Transverse colon (tissue), 4 donors: ENCODE data around the gene HAS3. TPM values are rescaled to one million over a fixed set of nuclear protein-coding genes. Genes with fewer than 3 reads are reported as not detected.
A peak's percentile ranks its signal among the peaks of the same experiment; 100 is the strongest.
"Not testable (repeated sequence)": the region's sequence is repeated elsewhere in the genome, so short reads cannot be mapped to it uniquely, and the experiment has no call there.

ENCODE experiments used
- DNase-seq: peaks from one replicate; pipeline ENCODE4 v3.0.0-alpha.2; 2019
- H3K27ac ChIP-seq, 4 donors: fragments of 200-600 bp; sonication (generic); 2 replicates each; pipeline ENCODE4 v1.5.1; 2016 to 2018; ENCODE audit warnings: inconsistent platforms in 4 of 4
- H3K27me3 ChIP-seq: fragments of 200-600 bp; sonication (generic); 2 replicates; pipeline ENCODE4 v1.5.1; 2017; ENCODE audit warnings: inconsistent platforms
- H3K36me3 ChIP-seq, 4 donors: fragments of 200-600 bp; sonication (generic); 2 replicates each; pipeline ENCODE4 v1.5.1; 2017 to 2019; ENCODE audit warnings: inconsistent platforms in 4 of 4
- H3K4me1 ChIP-seq, 4 donors: fragments of 200-600 bp; sonication (generic); 2 replicates each; pipeline ENCODE4 v1.5.1; 2017 to 2020; ENCODE audit warnings: inconsistent platforms in 4 of 4
- H3K4me3 ChIP-seq, 4 donors: fragments of 200-600 bp; sonication (generic); 1 replicate in 1 of 4; 2 replicates in 3 of 4; pipeline versions ENCODE4 v1.5.1 to v1.6.1; 2017 to 2019; ENCODE audit warnings: inconsistent platforms in 4 of 4
- H3K9me3 ChIP-seq, 2 donors: fragments of 200-600 bp; sonication (generic); 2 replicates each; pipeline ENCODE4 v1.5.1; 2017 to 2019; ENCODE audit warnings: inconsistent platforms in 2 of 2
- CTCF ChIP-seq, 5 experiments: fragments of 200-600 bp in 3 of 5; fragments of 450-650 bp in 2 of 5; sonication (generic) in 3 of 5; IDR thresholded peaks; 1 replicate in 2 of 5; 2 replicates in 3 of 5; pipeline ENCODE4 v1.5.1; 2016 to 2017; ENCODE audit warnings: antibody characterized with exemption in 5 of 5, inconsistent platforms in 3 of 5, mild to moderate bottlenecking in 2 of 5, moderate library complexity in 1 of 5
- EP300 ChIP-seq: sonication (generic); formaldehyde crosslinking; IDR thresholded peaks from one replicate; pipeline ENCODE4 v1.6.1; 2017; ENCODE audit warnings: antibody characterized with exemption, low read depth
- POLR2A ChIP-seq: fragments of 450-650 bp; IDR thresholded peaks from one replicate; pipeline ENCODE4 v1.6.1; 2016; ENCODE audit warnings: antibody characterized with exemption, mild to moderate bottlenecking, moderate library complexity
- POLR2AphosphoS5 ChIP-seq, 3 donors: sonication (generic); formaldehyde crosslinking; IDR thresholded peaks; one replicate each; pipeline ENCODE4 v1.6.1; 2016; ENCODE audit warnings: antibody characterized with exemption in 3 of 3
- WGBS, 2 donors: methylation state at CpG; one replicate each; pipeline ENCODE4 v1.1.5; 2018; ENCODE audit warnings: low coverage in 1 of 2; 5-methylcytosine and 5-hydroxymethylcytosine counted together
- in situ Hi-C, 4 donors: fragments of 200-750 bp; cut with MboI; loops; one replicate each; pipeline versions ENCODE4 v1.15.0 to v1.15.1; 2017; ENCODE audit warnings: low sequenced_read_pairs in 3 of 4, low pct_ligation_motif_present in 1 of 4, low pct_unique_long_range_greater_than_20kb in 1 of 4
- intact Hi-C: fragments of 100-400 bp; cut with DNase I; formaldehyde crosslinking; loops from one replicate; pipeline ENCODE4 v1.15.1; 2023; ENCODE audit warnings: low total_unique reads
- total RNA-seq, 4 donors: library from RNA; depleted of rRNA; stranded (reverse); fragments of >200 nt; gene quantifications; one replicate each; pipeline ENCODE4 v1.1.0, GENCODE V29; 2016

The HAS3 gene
- total RNA-seq, 4 donors from 2014 or later = 0.20 to 12.0 (median 7.9) TPM

DNA sequence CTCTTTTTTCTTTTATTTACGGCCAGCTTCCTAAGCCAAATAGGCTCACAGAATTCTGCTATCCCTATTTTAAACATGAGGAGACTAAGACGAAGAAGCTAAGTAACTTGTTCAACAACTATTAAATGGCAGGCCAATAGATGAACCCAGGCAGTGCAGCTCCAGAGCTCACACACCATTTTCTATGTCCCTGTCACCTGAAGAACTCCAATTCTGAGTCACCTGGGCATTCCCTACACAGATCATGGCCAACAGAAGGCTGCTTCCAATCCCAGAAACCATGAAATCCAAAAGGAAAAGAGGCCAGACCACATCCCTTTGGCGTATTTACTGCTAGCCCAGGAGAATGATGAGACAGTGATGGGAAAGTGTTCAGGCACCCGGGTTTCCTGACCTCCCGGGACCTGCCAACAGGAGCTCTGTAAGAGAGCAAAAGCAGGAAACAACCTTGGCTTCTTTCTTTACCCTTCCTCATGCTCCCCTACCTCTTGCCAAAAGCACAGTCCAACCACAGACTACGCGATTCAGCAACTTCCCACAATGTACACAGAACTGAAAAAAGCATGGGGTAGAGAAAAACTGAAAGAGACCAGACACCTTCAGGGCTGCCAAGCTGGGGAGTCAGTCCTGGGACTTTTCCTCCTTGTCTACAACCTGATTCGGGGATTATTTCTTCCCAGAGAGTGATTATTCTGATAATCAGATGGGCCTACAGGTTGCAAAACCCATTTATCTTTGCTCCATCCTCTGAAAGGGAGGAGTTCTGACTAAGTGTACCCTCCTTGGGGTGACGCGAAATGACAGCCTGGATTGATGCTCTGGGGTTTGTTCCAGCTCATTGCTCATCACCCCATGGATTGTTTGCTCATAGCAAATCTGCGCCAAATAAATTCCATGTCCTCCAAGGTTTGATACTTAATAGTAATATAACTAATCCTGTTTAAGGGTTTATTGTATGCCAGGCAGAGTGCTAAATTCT lies 47.8 kb upstream of the HAS3 start:
- WGBS, 2 donors = 53 to 62% methylated on average over 8 to 11 of the region's 11 CpGs
- Histone ChIP-seq H3K27me3 (no peaks in the 10 kb centered on the region), H3K36me3 (no peaks in the 10 kb centered on the region), H3K4me3 (no peak overlapping the region), H3K4me1 (no peaks in the 10 kb centered on the region), H3K27ac (peak overlapping the region in 2 of 4 donors; percentile 35 to 69), H3K9me3 (no peaks in the 10 kb centered on the region)
- TF ChIP-seq EP300 (no peak), CTCF (IDR thresholded peaks at IDR 0.05) (no peak), POLR2A (no peak), POLR2AphosphoS5 (IDR thresholded peaks at IDR 0.05) (no peak)
- in situ Hi-C loops = no loop called here
- DNase-seq = no peak
- intact Hi-C loops = no loop called here

DNA sequence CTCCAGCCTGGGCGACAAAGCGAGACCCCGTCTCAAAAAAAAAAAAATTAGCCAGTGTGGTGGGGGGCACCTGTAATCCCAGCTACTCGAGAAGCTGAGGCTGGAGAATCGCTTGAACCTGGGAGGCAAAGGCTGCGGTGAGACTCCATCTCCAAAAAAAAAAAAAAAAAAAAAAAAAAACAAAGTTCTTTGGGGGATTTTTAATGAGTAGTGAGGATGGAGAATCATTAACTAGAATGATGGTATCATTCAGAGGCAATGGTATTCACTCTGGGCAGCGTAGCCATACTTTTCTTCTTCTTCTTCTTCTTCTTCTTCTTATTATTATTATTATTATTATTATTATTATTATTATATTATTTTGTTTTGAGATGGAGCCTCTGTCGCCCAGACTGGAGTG lies 42.0 kb upstream of the HAS3 start:
- H3K4me3 ChIP-seq, DNase-seq, H3K27ac ChIP-seq, H3K27me3 ChIP-seq, H3K36me3 ChIP-seq, in situ Hi-C loops, intact Hi-C loops, H3K4me1 ChIP-seq, H3K9me3 ChIP-seq: not testable (repeated sequence)
- WGBS, 2 donors = 91 to 97% methylated on average over 4 to 8 of the region's 8 CpGs

DNA sequence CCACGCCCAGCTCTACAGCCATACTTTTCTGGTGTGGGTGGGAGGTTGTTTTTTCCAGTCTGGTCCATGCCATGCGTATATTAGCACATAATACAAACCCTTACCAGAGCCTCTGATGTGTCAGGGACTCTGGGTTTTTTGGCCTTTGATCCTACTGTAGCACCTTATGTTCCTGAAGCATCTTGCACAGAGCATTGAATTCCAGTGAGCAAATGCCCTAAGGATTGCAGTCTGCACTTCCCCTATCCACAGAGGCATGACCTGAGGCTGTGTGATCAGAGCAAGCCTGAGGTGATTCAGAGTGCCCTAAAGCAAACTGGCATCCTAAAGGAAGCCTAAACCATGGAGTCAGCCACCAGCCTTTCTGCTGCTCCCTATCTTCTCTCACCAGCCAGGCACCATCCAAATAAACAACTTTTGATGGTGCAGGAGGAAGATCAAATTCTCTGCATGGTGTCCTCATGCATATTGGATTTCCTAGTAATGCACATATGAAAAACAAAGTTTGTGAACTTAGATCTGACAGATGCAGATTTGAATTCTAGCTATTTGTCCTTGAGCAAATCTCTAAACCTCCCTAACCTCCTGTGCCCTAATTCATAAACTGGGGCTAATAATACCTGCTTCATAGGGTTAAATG lies 41.2 kb upstream of the HAS3 start:
- Histone ChIP-seq H3K9me3 (no peaks in the 10 kb centered on the region), H3K4me1 (no peaks in the 10 kb centered on the region), H3K4me3 (no peak overlapping the region), H3K27me3 (no peaks in the 10 kb centered on the region), H3K36me3 (no peaks in the 10 kb centered on the region), H3K27ac (no peak overlapping the region)
- TF ChIP-seq CTCF (IDR thresholded peaks at IDR 0.05) (no peak), POLR2AphosphoS5 (IDR thresholded peaks at IDR 0.05) (no peak)
- intact Hi-C loops (no loop called here), in situ Hi-C loops (no loop called here)
- no peak for DNase-seq
- WGBS, 2 donors = 97 to 100% methylated on average over 1 to 2 of the region's 2 CpGs

DNA sequence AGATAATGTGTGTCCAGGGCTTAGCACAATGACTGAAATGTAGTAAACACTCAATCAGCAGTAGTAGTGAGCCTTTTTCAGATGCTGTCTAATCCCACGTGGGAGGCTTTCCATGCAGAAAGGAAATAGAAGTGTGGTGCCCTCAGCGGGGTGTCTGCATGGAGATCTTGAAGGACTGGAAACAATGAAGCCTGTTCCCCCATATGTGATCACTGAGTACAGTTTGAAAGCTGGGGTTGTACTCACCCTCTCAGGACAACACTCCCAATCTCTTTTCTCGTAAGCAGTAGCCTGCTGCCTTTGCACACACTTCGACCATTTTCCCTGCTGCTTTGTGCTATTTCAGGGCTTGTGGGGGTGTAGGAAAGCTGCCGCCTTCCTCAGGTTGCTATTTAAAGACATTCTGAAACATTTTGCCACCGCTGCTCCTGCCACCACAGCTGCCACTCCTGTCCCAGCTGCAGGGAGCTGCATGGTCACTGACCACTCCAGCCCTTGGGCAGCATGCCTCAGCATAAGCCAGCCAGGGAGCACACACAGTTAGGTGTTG lies 40.6 kb upstream of the HAS3 start:
- intact Hi-C loops (no loop called here), in situ Hi-C loops (no loop called here)
- TF ChIP-seq POLR2AphosphoS5 (IDR thresholded peaks at IDR 0.05) (no peak), CTCF (IDR thresholded peaks at IDR 0.05) (no peak)
- Histone ChIP-seq H3K27ac (no peak overlapping the region), H3K27me3 (no peaks in the 10 kb centered on the region), H3K4me1 (no peaks in the 10 kb centered on the region), H3K36me3 (no peaks in the 10 kb centered on the region), H3K4me3 (no peak overlapping the region), H3K9me3 (no peaks in the 10 kb centered on the region)
- WGBS, 2 donors = 82 to 100% methylated on average over 5 to 6 of the region's 6 CpGs
- DNase-seq = no peak
